Uterus (tissue), 2 donors: ENCODE measurements around the gene ADK.

Source experiments
- POLR2A ChIP-seq, 2 donors: fragments of 450-650 bp; IDR thresholded peaks; one replicate each; pipeline ENCODE4 v1.6.1; 2016; ENCODE audit warnings: antibody characterized with exemption in 2 of 2, mild to moderate bottlenecking in 1 of 2, moderate library complexity in 1 of 2
- TF ChIP-seq, protein P1 (sequence below), 4 experiments: fragments of 200-600 bp in 2 of 4; fragments of 450-650 bp in 2 of 4; sonication (generic) in 2 of 4; IDR thresholded peaks; one replicate each; pipeline ENCODE4 v1.5.1; 2016 to 2019; ENCODE audit warnings: antibody characterized with exemption in 4 of 4, mild to moderate bottlenecking in 2 of 4, moderate library complexity in 1 of 4

DNA sequence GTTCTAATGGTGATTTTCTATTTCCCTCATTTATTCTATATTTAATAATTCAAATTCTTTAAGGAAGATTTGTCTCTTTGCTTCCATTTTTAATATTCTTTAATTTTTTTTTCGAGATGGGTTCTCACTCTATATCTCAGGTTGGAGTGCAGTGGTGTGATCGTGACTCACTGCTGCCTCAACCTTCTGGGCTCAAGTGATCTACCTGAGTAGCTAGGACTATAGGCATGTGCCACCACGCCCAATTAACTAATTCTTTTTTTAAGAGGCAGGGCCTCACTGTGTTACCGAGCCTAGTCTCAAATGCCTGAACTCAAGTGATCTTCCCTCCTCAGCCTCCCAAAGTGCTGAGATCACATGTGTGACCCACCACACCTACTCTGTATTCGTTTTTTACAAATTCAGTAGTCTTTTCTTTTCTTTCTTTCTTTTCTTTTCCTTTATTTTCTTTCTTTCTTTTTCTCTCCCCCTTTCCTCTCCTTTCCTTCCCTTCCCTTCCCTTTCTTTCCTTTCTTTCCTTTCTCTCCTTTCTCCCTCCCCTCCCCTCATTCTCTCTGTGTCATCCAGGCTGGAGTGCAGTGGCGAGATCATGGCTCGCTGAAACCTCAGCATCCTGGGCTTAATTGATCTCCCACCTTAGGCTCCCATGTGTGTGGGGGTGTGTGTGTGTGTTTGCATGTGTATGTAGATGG, 323.1 kb downstream of the ADK start:
- TF ChIP-seq, protein P1, sequence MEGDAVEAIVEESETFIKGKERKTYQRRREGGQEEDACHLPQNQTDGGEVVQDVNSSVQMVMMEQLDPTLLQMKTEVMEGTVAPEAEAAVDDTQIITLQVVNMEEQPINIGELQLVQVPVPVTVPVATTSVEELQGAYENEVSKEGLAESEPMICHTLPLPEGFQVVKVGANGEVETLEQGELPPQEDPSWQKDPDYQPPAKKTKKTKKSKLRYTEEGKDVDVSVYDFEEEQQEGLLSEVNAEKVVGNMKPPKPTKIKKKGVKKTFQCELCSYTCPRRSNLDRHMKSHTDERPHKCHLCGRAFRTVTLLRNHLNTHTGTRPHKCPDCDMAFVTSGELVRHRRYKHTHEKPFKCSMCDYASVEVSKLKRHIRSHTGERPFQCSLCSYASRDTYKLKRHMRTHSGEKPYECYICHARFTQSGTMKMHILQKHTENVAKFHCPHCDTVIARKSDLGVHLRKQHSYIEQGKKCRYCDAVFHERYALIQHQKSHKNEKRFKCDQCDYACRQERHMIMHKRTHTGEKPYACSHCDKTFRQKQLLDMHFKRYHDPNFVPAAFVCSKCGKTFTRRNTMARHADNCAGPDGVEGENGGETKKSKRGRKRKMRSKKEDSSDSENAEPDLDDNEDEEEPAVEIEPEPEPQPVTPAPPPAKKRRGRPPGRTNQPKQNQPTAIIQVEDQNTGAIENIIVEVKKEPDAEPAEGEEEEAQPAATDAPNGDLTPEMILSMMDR (IDR thresholded peaks at IDR 0.05), result no peak
- no peak for TF ChIP-seq POLR2A (IDR thresholded peaks at IDR 0.05)
